Uterus (tissue), 2 donors: ENCODE measurements around the gene GTPBP8.

Source experiments
- POLR2A ChIP-seq, 2 donors: fragments of 450-650 bp; IDR thresholded peaks; one replicate each; pipeline ENCODE4 v1.6.1; 2016; ENCODE audit warnings: antibody characterized with exemption in 2 of 2, mild to moderate bottlenecking in 1 of 2, moderate library complexity in 1 of 2
- TF ChIP-seq, protein P1 (sequence below), 4 experiments: fragments of 200-600 bp in 2 of 4; fragments of 450-650 bp in 2 of 4; sonication (generic) in 2 of 4; IDR thresholded peaks; one replicate each; pipeline ENCODE4 v1.5.1; 2016 to 2019; ENCODE audit warnings: antibody characterized with exemption in 4 of 4, mild to moderate bottlenecking in 2 of 4, moderate library complexity in 1 of 4

DNA sequence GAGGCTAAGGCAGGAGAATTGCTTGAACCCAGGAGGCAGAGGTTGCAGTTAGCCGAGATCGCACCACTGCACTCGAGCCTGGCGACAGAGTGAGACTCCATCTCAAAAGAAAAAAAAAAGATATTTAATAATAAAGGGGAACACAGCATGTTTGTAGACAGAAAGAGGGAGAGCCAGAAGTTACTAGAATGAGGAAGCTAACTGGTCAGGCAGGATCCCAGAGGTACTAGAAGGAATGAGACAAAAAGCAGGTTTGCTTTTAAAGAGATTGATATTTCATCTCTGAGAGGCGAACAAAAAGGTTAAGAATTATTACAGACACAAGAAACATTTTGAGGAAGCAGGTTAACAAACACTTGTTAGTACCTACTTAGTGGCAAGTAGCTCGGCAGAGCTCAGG is 25.1 kb upstream of the GTPBP8 start:
- TF ChIP-seq, protein P1, sequence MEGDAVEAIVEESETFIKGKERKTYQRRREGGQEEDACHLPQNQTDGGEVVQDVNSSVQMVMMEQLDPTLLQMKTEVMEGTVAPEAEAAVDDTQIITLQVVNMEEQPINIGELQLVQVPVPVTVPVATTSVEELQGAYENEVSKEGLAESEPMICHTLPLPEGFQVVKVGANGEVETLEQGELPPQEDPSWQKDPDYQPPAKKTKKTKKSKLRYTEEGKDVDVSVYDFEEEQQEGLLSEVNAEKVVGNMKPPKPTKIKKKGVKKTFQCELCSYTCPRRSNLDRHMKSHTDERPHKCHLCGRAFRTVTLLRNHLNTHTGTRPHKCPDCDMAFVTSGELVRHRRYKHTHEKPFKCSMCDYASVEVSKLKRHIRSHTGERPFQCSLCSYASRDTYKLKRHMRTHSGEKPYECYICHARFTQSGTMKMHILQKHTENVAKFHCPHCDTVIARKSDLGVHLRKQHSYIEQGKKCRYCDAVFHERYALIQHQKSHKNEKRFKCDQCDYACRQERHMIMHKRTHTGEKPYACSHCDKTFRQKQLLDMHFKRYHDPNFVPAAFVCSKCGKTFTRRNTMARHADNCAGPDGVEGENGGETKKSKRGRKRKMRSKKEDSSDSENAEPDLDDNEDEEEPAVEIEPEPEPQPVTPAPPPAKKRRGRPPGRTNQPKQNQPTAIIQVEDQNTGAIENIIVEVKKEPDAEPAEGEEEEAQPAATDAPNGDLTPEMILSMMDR (IDR thresholded peaks at IDR 0.05), result no peak
- no peak for TF ChIP-seq POLR2A (IDR thresholded peaks at IDR 0.05)
